ENCODE results near the gene PAQR9. TPM values are rescaled to one million over a fixed set of nuclear protein-coding genes. Genes with fewer than 3 reads are reported as not detected.

PAQR9 gene
- total and polyA plus RNA-seq, 9 of the 15 experiments (the other 6 are each of a cell fraction or from before 2014, with no cell fraction given) = 0.04 to 0.58 (median 0.22) TPM

DNA sequence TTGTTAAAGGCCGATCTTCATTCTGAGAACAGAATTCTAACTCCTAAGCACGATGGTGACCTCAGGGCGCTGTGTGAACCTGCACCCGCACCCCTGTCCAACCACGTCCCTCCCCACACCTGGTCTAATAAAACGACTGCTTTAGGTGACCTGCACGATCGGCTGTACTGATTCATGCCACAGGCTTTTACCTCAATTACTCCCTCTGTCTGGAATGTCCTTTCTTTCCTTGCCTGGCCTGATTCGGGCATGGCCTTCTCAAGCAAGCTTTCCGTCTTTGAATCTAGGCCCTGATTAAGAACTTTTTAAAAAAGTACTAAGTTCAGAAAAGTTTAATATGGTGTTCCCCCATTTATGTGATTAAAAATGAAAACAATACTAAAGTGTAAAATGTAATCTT, 37.1 kb upstream of the PAQR9 start (continued):
- TF ChIP-seq, protein P1, sequence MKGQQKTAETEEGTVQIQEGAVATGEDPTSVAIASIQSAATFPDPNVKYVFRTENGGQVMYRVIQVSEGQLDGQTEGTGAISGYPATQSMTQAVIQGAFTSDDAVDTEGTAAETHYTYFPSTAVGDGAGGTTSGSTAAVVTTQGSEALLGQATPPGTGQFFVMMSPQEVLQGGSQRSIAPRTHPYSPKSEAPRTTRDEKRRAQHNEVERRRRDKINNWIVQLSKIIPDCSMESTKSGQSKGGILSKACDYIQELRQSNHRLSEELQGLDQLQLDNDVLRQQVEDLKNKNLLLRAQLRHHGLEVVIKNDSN (CRISPR knock-in tag; IDR thresholded peaks at IDR 0.05) = no peak
- TF ChIP-seq SOX6 (IDR thresholded peaks at IDR 0.05) = no peak
- TF ChIP-seq ILF3 (IDR thresholded peaks at IDR 0.05; ENCODE audit: borderline replicate concordance) = 0 out of 2 replicates have a peak, but pooled peaks have one; percentile 73
- TF ChIP-seq RBFOX2 (IDR thresholded peaks at IDR 0.05; ENCODE audit: low read depth, low read length) = no peak
- no peak for TF ChIP-seq CBX1 (IDR thresholded peaks at IDR 0.05; ENCODE audit: low read depth)
- TF ChIP-seq POLR2A (conservative IDR thresholded peaks at IDR 0.05) = no peak
- no peak for TF ChIP-seq MYBL2 (IDR thresholded peaks at IDR 0.05; ENCODE audit: low read depth)
- TF ChIP-seq MYBL2 (CRISPR knock-in tag; IDR thresholded peaks at IDR 0.05; ENCODE audit: borderline replicate concordance) = no peak
- TF ChIP-seq ZNF586 (CRISPR knock-in tag; conservative IDR thresholded peaks at IDR 0.05) = no peak
- no peak for TF ChIP-seq BRF1 (IDR thresholded peaks at IDR 0.05; ENCODE audit: borderline replicate concordance, extremely low read depth, insufficient read length)
- no peak for TF ChIP-seq CBX2 (IDR thresholded peaks at IDR 0.05; ENCODE audit: insufficient read depth, low read length, poor library complexity, severe bottlenecking)
- no peak for TF ChIP-seq SNIP1 (IDR thresholded peaks at IDR 0.05; ENCODE audit: low read depth)
- no peak for TF ChIP-seq DIDO1 (tag; IDR thresholded peaks at IDR 0.05; ENCODE audit: low read depth)
- TF ChIP-seq SIN3A (IDR thresholded peaks at IDR 0.05; ENCODE audit: borderline replicate concordance in 2 of 2, control insufficient read depth in 1 of 2, low read depth in 2 of 2, low read length in 2 of 2) = no peak
- TF ChIP-seq ZC3H11A (IDR thresholded peaks at IDR 0.05; ENCODE audit: low read depth, low read length) = no peak
- TF ChIP-seq RCOR1 (IDR thresholded peaks at IDR 0.05; ENCODE audit: borderline replicate concordance in 1 of 2, low read depth in 2 of 2, low read length in 2 of 2) = no peak
- no peak for TF ChIP-seq ZNF140 (CRISPR knock-in tag; IDR thresholded peaks at IDR 0.05)
- peak; percentile 15 for TF ChIP-seq ZBTB8A (IDR thresholded peaks at IDR 0.05; ENCODE audit: partially characterized antibody)
- no peak for TF ChIP-seq ZNF444 (CRISPR knock-in tag; IDR thresholded peaks at IDR 0.05)
- no peak for TF ChIP-seq ZZZ3 (IDR thresholded peaks at IDR 0.05)
- no peak for TF ChIP-seq DMBX1 (CRISPR knock-in tag; IDR thresholded peaks at IDR 0.05; ENCODE audit: borderline replicate concordance)
- TF ChIP-seq SAFB (IDR thresholded peaks at IDR 0.05; ENCODE audit: borderline replicate concordance, low read depth, low read length) = no peak
- no peak for TF ChIP-seq PHTF2 (CRISPR knock-in tag; IDR thresholded peaks at IDR 0.05)
- TF ChIP-seq, protein P2, sequence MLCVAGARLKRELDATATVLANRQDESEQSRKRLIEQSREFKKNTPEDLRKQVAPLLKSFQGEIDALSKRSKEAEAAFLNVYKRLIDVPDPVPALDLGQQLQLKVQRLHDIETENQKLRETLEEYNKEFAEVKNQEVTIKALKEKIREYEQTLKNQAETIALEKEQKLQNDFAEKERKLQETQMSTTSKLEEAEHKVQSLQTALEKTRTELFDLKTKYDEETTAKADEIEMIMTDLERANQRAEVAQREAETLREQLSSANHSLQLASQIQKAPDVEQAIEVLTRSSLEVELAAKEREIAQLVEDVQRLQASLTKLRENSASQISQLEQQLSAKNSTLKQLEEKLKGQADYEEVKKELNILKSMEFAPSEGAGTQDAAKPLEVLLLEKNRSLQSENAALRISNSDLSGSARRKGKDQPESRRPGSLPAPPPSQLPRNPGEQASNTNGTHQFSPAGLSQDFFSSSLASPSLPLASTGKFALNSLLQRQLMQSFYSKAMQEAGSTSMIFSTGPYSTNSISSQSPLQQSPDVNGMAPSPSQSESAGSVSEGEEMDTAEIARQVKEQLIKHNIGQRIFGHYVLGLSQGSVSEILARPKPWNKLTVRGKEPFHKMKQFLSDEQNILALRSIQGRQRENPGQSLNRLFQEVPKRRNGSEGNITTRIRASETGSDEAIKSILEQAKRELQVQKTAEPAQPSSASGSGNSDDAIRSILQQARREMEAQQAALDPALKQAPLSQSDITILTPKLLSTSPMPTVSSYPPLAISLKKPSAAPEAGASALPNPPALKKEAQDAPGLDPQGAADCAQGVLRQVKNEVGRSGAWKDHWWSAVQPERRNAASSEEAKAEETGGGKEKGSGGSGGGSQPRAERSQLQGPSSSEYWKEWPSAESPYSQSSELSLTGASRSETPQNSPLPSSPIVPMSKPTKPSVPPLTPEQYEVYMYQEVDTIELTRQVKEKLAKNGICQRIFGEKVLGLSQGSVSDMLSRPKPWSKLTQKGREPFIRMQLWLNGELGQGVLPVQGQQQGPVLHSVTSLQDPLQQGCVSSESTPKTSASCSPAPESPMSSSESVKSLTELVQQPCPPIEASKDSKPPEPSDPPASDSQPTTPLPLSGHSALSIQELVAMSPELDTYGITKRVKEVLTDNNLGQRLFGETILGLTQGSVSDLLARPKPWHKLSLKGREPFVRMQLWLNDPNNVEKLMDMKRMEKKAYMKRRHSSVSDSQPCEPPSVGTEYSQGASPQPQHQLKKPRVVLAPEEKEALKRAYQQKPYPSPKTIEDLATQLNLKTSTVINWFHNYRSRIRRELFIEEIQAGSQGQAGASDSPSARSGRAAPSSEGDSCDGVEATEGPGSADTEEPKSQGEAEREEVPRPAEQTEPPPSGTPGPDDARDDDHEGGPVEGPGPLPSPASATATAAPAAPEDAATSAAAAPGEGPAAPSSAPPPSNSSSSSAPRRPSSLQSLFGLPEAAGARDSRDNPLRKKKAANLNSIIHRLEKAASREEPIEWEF (CRISPR knock-in tag; IDR thresholded peaks at IDR 0.05) = no peak; the same call in 1 of the 2 replicates
- TF ChIP-seq NR2C2 (CRISPR knock-in tag; IDR thresholded peaks at IDR 0.05) = no peak
- TF ChIP-seq NR2C2 (tag; IDR thresholded peaks at IDR 0.05) = no peak

All from K562 (cell line).